Karpas-422 (cell line): ENCODE results near the gene ZMYM4. TPM values are rescaled to one million over a fixed set of nuclear protein-coding genes. Genes with fewer than 3 reads are reported as not detected.

Experiments
- small RNA-seq: library from RNA; depleted of rRNA; stranded (forward); fragments of <200 nt; gene quantifications from one replicate; pipeline ENCODE3, GENCODE V24; 2014
- total RNA-seq: library from RNA; depleted of rRNA; stranded (reverse); fragments of >200 nt; shearing (Covaris generic); gene quantifications from 2 replicates; pipeline ENCODE4 v1.2.3, GENCODE V29; 2014; ENCODE audit warnings: low replicate concordance; rRNA removed

The ZMYM4 gene
- total RNA-seq, 1 experiment from 2014 or later: 46.3 TPM

Small RNAs within 50 kb of the gene (small RNA-seq; reads per million reads assigned to genes)
- gene RF00091: not detected

Other genes starting within 250 kb of the ZMYM4 start
- 18.9 and 43.5 TPM in 2 replicates for gene ZMYM6, start 236.8 kb upstream of the ZMYM4 start, total RNA-seq
- gene ZMYM1, start 189.3 kb upstream of the ZMYM4 start, total RNA-seq: 10.1 and 40.8 TPM in 2 replicates
- 172 and 196 TPM in 2 replicates for gene SFPQ, start 75.6 kb upstream of the ZMYM4 start, total RNA-seq